IMR-90 (cell line): ENCODE measurements around the gene NGEF. TPM values are rescaled to one million over a fixed set of nuclear protein-coding genes. Genes with fewer than 3 reads are reported as not detected.
A peak's percentile ranks its signal among the peaks of the same experiment; 100 is the strongest.

ENCODE experiments used
- ATAC-seq: fragments of 200-7000 bp; cut with Tn5 transposase; 2 replicates; pipeline ENCODE4 v1.9.1; 2020; ENCODE audit warnings: low read depth, mild to moderate bottlenecking, moderate library complexity
- BruUV-seq: library from RNA; stranded (reverse); fragments of 400-500 nt; replicated peaks from 2 replicates; lab custom pipeline; 2021; lab: Mats Ljungman, UMichigan
- CTCF ChIA-PET: fragments of 300-600 bp; formaldehyde crosslinking; extraction: SDS; loops from one replicate; lab custom pipeline; 2021; ENCODE audit warnings: antibody characterized with exemption; lab: Yijun Ruan, JAX
- POLR2A ChIA-PET: fragments of 300-600 bp; sonication (Branson Sonifier 250); formaldehyde crosslinking; loops from one replicate; lab custom pipeline; 2022; ENCODE audit warnings: antibody characterized with exemption; ENCODE audit not compliant: unreplicated experiment; lab: Charles Lee
- DNase-seq: peaks from one replicate; pipeline ENCODE4 v3.0.0; 2013
- H2AFZ ChIP-seq: replicated peaks from 2 replicates; pipeline ENCODE3; 2013; ENCODE audit warnings: low read length, mild to moderate bottlenecking; ENCODE audit not compliant: poor library complexity
- H2AK5ac ChIP-seq: 2 replicates; pipeline ENCODE4 v1.6.1; 2013; ENCODE audit warnings: low read depth, low read length, inconsistent platforms
- H2AK9ac ChIP-seq: replicated peaks from 2 replicates; pipeline ENCODE3; 2013; ENCODE audit warnings: mild to moderate bottlenecking, low read depth, low read length, moderate library complexity; ENCODE audit not compliant: poor library complexity
- H2BK120ac ChIP-seq: 2 replicates; pipeline ENCODE4 v1.6.1; 2013; ENCODE audit warnings: low read depth, low read length, inconsistent platforms
- H2BK15ac ChIP-seq: 3 replicates; pipeline ENCODE4 v1.6.1; 2013; ENCODE audit warnings: low read depth, low read length, inconsistent platforms
- H2BK20ac ChIP-seq: 2 replicates; pipeline ENCODE4 v1.6.1; 2013; ENCODE audit warnings: low read depth, mild to moderate bottlenecking, inconsistent platforms, low read length, moderate library complexity
- H2BK5ac ChIP-seq: 2 replicates; pipeline ENCODE4 v1.6.1; 2013; ENCODE audit warnings: mild to moderate bottlenecking, low read depth, low read length, inconsistent platforms; ENCODE audit not compliant: poor library complexity, severe bottlenecking
- H3K14ac ChIP-seq: replicated peaks from 2 replicates; pipeline ENCODE4 v1.6.1; 2013; ENCODE audit warnings: low read depth, low read length, inconsistent platforms
- H3K18ac ChIP-seq: 2 replicates; pipeline ENCODE4 v1.6.1; 2013; ENCODE audit warnings: low read depth, low read length, control low read depth
- H3K23ac ChIP-seq: 2 replicates; pipeline ENCODE4 v1.6.1; 2013; ENCODE audit warnings: low read depth, low read length, inconsistent platforms
- H3K27ac ChIP-seq: 2 replicates; pipeline ENCODE4 v1.5.1; 2013; ENCODE audit warnings: mild to moderate bottlenecking, control low read depth, low read length; ENCODE audit not compliant: insufficient read depth
- H3K27me3 ChIP-seq: 2 replicates; pipeline ENCODE4 v1.6.1; 2013; ENCODE audit warnings: low read length; ENCODE audit not compliant: control insufficient read depth, insufficient read depth
- H3K36me3 ChIP-seq: 2 replicates; pipeline ENCODE4 v1.6.1; 2013; ENCODE audit warnings: low read length, mixed read lengths; ENCODE audit not compliant: control insufficient read depth, insufficient read depth
- H3K4ac ChIP-seq: 2 replicates; pipeline ENCODE4 v1.6.1; 2013; ENCODE audit warnings: low read depth, low read length, inconsistent platforms
- H3K4me1 ChIP-seq: 2 replicates; pipeline ENCODE4 v1.6.1; 2013; ENCODE audit warnings: low read length, mixed read lengths; ENCODE audit not compliant: control insufficient read depth, insufficient read depth
- H3K4me2 ChIP-seq: 2 replicates; pipeline ENCODE4 v1.6.1; 2013; ENCODE audit warnings: low read depth, mild to moderate bottlenecking, control low read depth, low read length, moderate library complexity
- H3K4me3 ChIP-seq: 2 replicates; pipeline ENCODE4 v1.5.1; 2013; ENCODE audit warnings: low read depth, mild to moderate bottlenecking, control low read depth, low read length, moderate library complexity; ENCODE audit not compliant: insufficient read depth
- H3K56ac ChIP-seq: 2 replicates; pipeline ENCODE4 v1.6.1; 2013; ENCODE audit warnings: low read length, inconsistent platforms; ENCODE audit not compliant: insufficient read depth; ENCODE audit errors: extremely low read depth
- H3K79me1 ChIP-seq, 2 experiments: 2 replicates each; pipeline ENCODE4 v1.6.1; 2013; ENCODE audit warnings: low read length in 2 of 2, inconsistent platforms in 1 of 2, low read depth in 1 of 2
- H3K9ac ChIP-seq: 2 replicates; pipeline ENCODE4 v1.6.1; 2013; ENCODE audit warnings: low read depth, low read length, control low read depth
- H3K9me1 ChIP-seq: 2 replicates; pipeline ENCODE4 v1.6.1; 2013; ENCODE audit warnings: low read length, inconsistent platforms; ENCODE audit not compliant: insufficient read depth
- H3K9me3 ChIP-seq: 2 replicates; pipeline ENCODE4 v1.6.1; 2013; ENCODE audit warnings: low read length; ENCODE audit not compliant: control insufficient read depth, insufficient read depth
- H4K20me1 ChIP-seq: 2 replicates; pipeline ENCODE4 v1.6.1; 2013; ENCODE audit warnings: low read length, inconsistent platforms; ENCODE audit not compliant: insufficient read depth
- H4K5ac ChIP-seq: 2 replicates; pipeline ENCODE4 v1.6.1; 2013; ENCODE audit warnings: mild to moderate bottlenecking, low read depth, low read length, control low read depth
- H4K8ac ChIP-seq, 2 experiments: 2 replicates each; pipeline ENCODE4 v1.6.1; 2013; ENCODE audit warnings: low read depth in 2 of 2, low read length in 2 of 2, control low read depth in 1 of 2, inconsistent platforms in 1 of 2
- H4K91ac ChIP-seq: 2 replicates; pipeline ENCODE4 v1.6.1; 2013; ENCODE audit warnings: low read depth, low read length, inconsistent platforms; ENCODE audit not compliant: insufficient read depth
- CEBPB ChIP-seq: IDR thresholded peaks from 2 replicates; pipeline ENCODE4 v1.6.1; 2012; ENCODE audit warnings: low read depth, low read length, improper control_type of control experiment
- CHD1 ChIP-seq: IDR thresholded peaks from 2 replicates; pipeline ENCODE4 v1.6.1; 2012; ENCODE audit warnings: low read depth, low read length, improper control_type of control experiment
- MAFK ChIP-seq: IDR thresholded peaks from 2 replicates; pipeline ENCODE4 v1.6.1; 2012; ENCODE audit warnings: low read depth, low read length, improper control_type of control experiment
- MAZ ChIP-seq: IDR thresholded peaks from 2 replicates; pipeline ENCODE4 v1.6.1; 2012; ENCODE audit warnings: low read depth, mild to moderate bottlenecking, low read length, improper control_type of control experiment, moderate library complexity, borderline replicate concordance
- RCOR1 ChIP-seq: IDR thresholded peaks from 2 replicates; pipeline ENCODE4 v1.6.1; 2012; ENCODE audit warnings: mild to moderate bottlenecking, low read length, improper control_type of control experiment; ENCODE audit not compliant: insufficient replicate concordance
- RFX5 ChIP-seq: IDR thresholded peaks from 2 replicates; pipeline ENCODE4 v1.8.0; 2012; ENCODE audit warnings: low read depth, mild to moderate bottlenecking, low read length, moderate library complexity
- WGBS, 2 experiments: methylation state at CpG; one replicate each; pipeline versions ENCODE4 v1.1.5 to v1.1.7; 2013; ENCODE audit warnings: missing lambda C conversion rate in 2 of 2; ENCODE audit not compliant: insufficient read length in 1 of 2; ENCODE audit errors: extremely low coverage in 2 of 2; 5-methylcytosine and 5-hydroxymethylcytosine counted together
- dilution Hi-C: fragments of 300-500 bp; cut with HindIII; formaldehyde crosslinking; loops from one replicate; pipeline ENCODE4 v1.14.3; 2018; ENCODE audit warnings: low sequenced_read_pairs; ENCODE audit not compliant: unreplicated experiment
- in situ Hi-C: fragments of 300-500 bp; cut with MboI; formaldehyde crosslinking; loops from 3 replicates; pipeline ENCODE4 v1.14.3; 2019; ENCODE audit warnings: low sequenced_read_pairs, inconsistent platforms, mixed read lengths
- intact Hi-C: fragments of 100-400 bp; cut with micrococcal nuclease; formaldehyde crosslinking; loops from 2 replicates; pipeline ENCODE4 v1.10.0; 2022
- polyA plus RNA-seq, 3 experiments: library from polyadenylated mRNA; depleted of rRNA; stranded (reverse); fragments of >200 nt; gene quantifications; 2 replicates each; pipeline ENCODE4 v1.2.3, GENCODE V29; 2012; ENCODE audit warnings: low replicate concordance in 1 of 3
- total RNA-seq: library from RNA; depleted of rRNA; stranded (reverse); fragments of >200 nt; gene quantifications from 2 replicates; pipeline ENCODE4 v1.2.3, GENCODE V29; 2012
- TF ChIP-seq, protein P1 (sequence below): conservative IDR thresholded peaks from 2 replicates; pipeline ENCODE4 v1.5.1; 2012; ENCODE audit warnings: mild to moderate bottlenecking, low read depth, low read length, improper control_type of control experiment

Gene NGEF
- total and polyA plus RNA-seq, 2 of the 4 experiments (the other 2 are of a cell fraction), result 1.1 to 1.7 TPM

DNA sequence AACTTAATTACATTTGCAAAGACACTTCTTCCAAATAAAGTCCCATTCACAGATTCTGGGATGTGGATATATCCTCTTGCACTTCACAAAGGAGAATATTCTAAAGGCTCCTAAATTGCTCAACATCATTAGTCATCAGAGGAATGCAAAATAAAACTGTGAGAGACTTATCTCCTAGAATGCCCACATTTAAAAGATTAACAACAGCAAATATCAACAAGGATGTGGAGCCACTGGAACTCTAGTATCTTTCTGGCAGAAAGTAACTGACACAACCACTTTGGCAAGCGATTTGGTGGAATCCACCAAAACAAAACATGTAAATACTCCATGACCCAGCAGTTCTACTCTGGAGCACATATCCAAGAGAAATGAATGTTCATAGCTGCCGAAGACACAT lies 24.0 kb upstream of the NGEF start:
- ATAC-seq (no peak), DNase-seq (peak; percentile 42)
- ChIA-PET POLR2A (no interaction called here), CTCF (no interaction called here)
- Histone ChIP-seq H3K9me3 (peaks cover 4% of the 10 kb centered on the region; the same call in 1 of the 2 replicates), H4K20me1 (no peaks in the 10 kb centered on the region), H3K9ac (no peak overlapping the region), H4K8ac (no peak overlapping the region), H3K14ac (no peak overlapping the region), H4K5ac (no peak overlapping the region), H2BK20ac (no peak overlapping the region), H3K4me1 (no peaks in the 10 kb centered on the region), H2AK9ac (no peak overlapping the region), H2BK5ac (no peak overlapping the region), H3K79me1 (no peaks in the 10 kb centered on the region), H2AFZ (no peak overlapping the region), H2AK5ac (no peak overlapping the region), H3K27me3 (peaks cover 16% of the 10 kb centered on the region), H3K4me3 (no peak overlapping the region), H3K9me1 (peaks cover 8% of the 10 kb centered on the region; the same call in 1 of the 2 replicates), H3K56ac (no peak overlapping the region), H3K4me2 (no peak overlapping the region), H2BK15ac (no peak overlapping the region), H3K27ac (no peak overlapping the region), H2BK120ac (no peak overlapping the region), H3K18ac (no peak overlapping the region), H3K36me3 (no peaks in the 10 kb centered on the region), H3K23ac (no peak overlapping the region), H3K4ac (no peak overlapping the region), H4K91ac (no peak overlapping the region)
- no CpG with 5 or more reads among the region's 2 CpGs for WGBS, 2 experiments
- dilution Hi-C loops, result no loop called here
- TF ChIP-seq RFX5 (no peak), MAZ (no peak), MAFK (no peak), CEBPB (peak; percentile 76), CHD1 (no peak), RCOR1 (no peak)
- TF ChIP-seq, protein P1, sequence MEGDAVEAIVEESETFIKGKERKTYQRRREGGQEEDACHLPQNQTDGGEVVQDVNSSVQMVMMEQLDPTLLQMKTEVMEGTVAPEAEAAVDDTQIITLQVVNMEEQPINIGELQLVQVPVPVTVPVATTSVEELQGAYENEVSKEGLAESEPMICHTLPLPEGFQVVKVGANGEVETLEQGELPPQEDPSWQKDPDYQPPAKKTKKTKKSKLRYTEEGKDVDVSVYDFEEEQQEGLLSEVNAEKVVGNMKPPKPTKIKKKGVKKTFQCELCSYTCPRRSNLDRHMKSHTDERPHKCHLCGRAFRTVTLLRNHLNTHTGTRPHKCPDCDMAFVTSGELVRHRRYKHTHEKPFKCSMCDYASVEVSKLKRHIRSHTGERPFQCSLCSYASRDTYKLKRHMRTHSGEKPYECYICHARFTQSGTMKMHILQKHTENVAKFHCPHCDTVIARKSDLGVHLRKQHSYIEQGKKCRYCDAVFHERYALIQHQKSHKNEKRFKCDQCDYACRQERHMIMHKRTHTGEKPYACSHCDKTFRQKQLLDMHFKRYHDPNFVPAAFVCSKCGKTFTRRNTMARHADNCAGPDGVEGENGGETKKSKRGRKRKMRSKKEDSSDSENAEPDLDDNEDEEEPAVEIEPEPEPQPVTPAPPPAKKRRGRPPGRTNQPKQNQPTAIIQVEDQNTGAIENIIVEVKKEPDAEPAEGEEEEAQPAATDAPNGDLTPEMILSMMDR, result no peak
- intact Hi-C loops, result no loop called here
- in situ Hi-C loops, result no loop called here
- no TSS peak for BruUV-seq
